HepG2 (cell line): ENCODE results near the gene KIF22. TPM values are rescaled to one million over a fixed set of nuclear protein-coding genes. Genes with fewer than 3 reads are reported as not detected.

Source experiments
- AGO2 ChIP-seq: fragments of 200-400 bp; formaldehyde crosslinking; optimal IDR thresholded peaks from 2 replicates; pipeline ENCODE3; 2017; ENCODE audit warnings: mild to moderate bottlenecking, low read depth, low read length, moderate library complexity
- CAMTA2 ChIP-seq: sonication (generic); formaldehyde crosslinking; IDR thresholded peaks from 2 replicates; pipeline ENCODE4 v1.4.0; 2020; ENCODE audit warnings: mild to moderate bottlenecking, missing genetic modification reagents, borderline replicate concordance
- CBFB ChIP-seq: sonication (generic); formaldehyde crosslinking; IDR thresholded peaks from 2 replicates; pipeline ENCODE4 v1.4.0; 2020; ENCODE audit warnings: missing genetic modification reagents
- CREB1 ChIP-seq, 2 experiments: fragments of 450-650 bp in 1 of 2; IDR thresholded peaks; 2 replicates each; pipeline ENCODE4 v1.6.1; 2016 to 2017; ENCODE audit warnings: control low read depth in 1 of 2, mild to moderate bottlenecking in 1 of 2, missing compliant biosample characterization in 1 of 2, missing genetic modification characterization in 1 of 2
- DDIT3 ChIP-seq: sonication (generic); formaldehyde crosslinking; IDR thresholded peaks from 2 replicates; pipeline ENCODE4 v1.4.0; 2020; ENCODE audit warnings: mild to moderate bottlenecking, missing genetic modification reagents
- JUN ChIP-seq: sonication (generic); formaldehyde crosslinking; IDR thresholded peaks from 2 replicates; pipeline ENCODE4 v1.4.0; 2020; ENCODE audit warnings: mild to moderate bottlenecking, missing genetic modification reagents
- MTF1 ChIP-seq: sonication (generic); formaldehyde crosslinking; IDR thresholded peaks from 2 replicates; pipeline ENCODE4 v1.5.0; 2020; ENCODE audit warnings: missing genetic modification reagents
- MXD4 ChIP-seq: IDR thresholded peaks from 2 replicates; pipeline ENCODE4 v1.6.1; 2016; ENCODE audit warnings: mild to moderate bottlenecking, missing biosample characterization, missing genetic modification reagents
- MXI1 ChIP-seq: IDR thresholded peaks from 3 replicates; pipeline ENCODE4 v1.6.1; 2012; ENCODE audit warnings: low read depth, low read length, inconsistent platforms, borderline replicate concordance
- NCOA1 ChIP-seq: sonication (generic); formaldehyde crosslinking; IDR thresholded peaks from 2 replicates; pipeline ENCODE4 v1.9.0; 2021; ENCODE audit warnings: missing genetic modification reagents
- SIX4 ChIP-seq: sonication (generic); formaldehyde crosslinking; IDR thresholded peaks from 2 replicates; pipeline ENCODE4 v1.4.0; 2020; ENCODE audit warnings: missing genetic modification reagents
- ZBTB40 ChIP-seq, 2 experiments: fragments of 450-650 bp in 1 of 2; sonication (generic) in 1 of 2; formaldehyde crosslinking in 1 of 2; IDR thresholded peaks; 2 replicates each; pipeline versions ENCODE4 v1.6.1 to v1.8.0; 2016 to 2022; ENCODE audit warnings: antibody characterized with exemption in 1 of 2, mild to moderate bottlenecking in 1 of 2, missing genetic modification reagents in 1 of 2
- ZBTB42 ChIP-seq: sonication (generic); formaldehyde crosslinking; IDR thresholded peaks from 2 replicates; pipeline ENCODE4 v1.5.0; 2020; ENCODE audit warnings: mild to moderate bottlenecking, missing genetic modification reagents
- ZBTB43 ChIP-seq: sonication (generic); formaldehyde crosslinking; conservative IDR thresholded peaks from 2 replicates; pipeline ENCODE4 v1.4.0; 2020; ENCODE audit warnings: missing genetic modification reagents
- ZC3H4 ChIP-seq: sonication (generic); formaldehyde crosslinking; IDR thresholded peaks from 2 replicates; pipeline ENCODE4 v1.4.0; 2020; ENCODE audit warnings: missing genetic modification reagents, borderline replicate concordance
- ZNF253 ChIP-seq: sonication (generic); formaldehyde crosslinking; IDR thresholded peaks from 2 replicates; pipeline ENCODE4 v1.8.0; 2022; ENCODE audit warnings: mild to moderate bottlenecking, missing genetic modification reagents, borderline replicate concordance
- ZNF782 ChIP-seq: sonication (generic); formaldehyde crosslinking; IDR thresholded peaks from 2 replicates; pipeline ENCODE4 v1.4.0; 2020; ENCODE audit warnings: missing genetic modification reagents, mild to moderate bottlenecking, borderline replicate concordance
- polyA plus RNA-seq, 8 experiments: library from polyadenylated mRNA; depleted of rRNA in 3 of 8; stranded (reverse) in 7 of 8; unstranded in 1 of 8; fragments of >200 nt; fragmentation: Illumina TruSeq in 4 of 8; extraction: Trizol in 4 of 8; gene quantifications; 2 replicates each; pipeline versions ENCODE4 v1.2.1 to v1.2.3, GENCODE V29; 2011 to 2016; ENCODE audit warnings: low read depth in 4 of 8, missing spikeins in 1 of 8, mixed read lengths in 1 of 8; ENCODE audit not compliant: insufficient read depth in 1 of 8
- total RNA-seq, 5 experiments: library from RNA; depleted of rRNA; stranded (reverse); fragments of >200 nt; fragmentation: Illumina TruSeq; extraction: Trizol; gene quantifications; 2 replicates each; pipeline ENCODE4 v1.2.3, GENCODE V29; 2016; ENCODE audit warnings: low read depth in 1 of 5

Gene KIF22
- total and polyA plus RNA-seq, 2 of the 13 experiments (the other 11 are each of a cell fraction or from before 2014, with no cell fraction given): 95.8 to 118 TPM

DNA sequence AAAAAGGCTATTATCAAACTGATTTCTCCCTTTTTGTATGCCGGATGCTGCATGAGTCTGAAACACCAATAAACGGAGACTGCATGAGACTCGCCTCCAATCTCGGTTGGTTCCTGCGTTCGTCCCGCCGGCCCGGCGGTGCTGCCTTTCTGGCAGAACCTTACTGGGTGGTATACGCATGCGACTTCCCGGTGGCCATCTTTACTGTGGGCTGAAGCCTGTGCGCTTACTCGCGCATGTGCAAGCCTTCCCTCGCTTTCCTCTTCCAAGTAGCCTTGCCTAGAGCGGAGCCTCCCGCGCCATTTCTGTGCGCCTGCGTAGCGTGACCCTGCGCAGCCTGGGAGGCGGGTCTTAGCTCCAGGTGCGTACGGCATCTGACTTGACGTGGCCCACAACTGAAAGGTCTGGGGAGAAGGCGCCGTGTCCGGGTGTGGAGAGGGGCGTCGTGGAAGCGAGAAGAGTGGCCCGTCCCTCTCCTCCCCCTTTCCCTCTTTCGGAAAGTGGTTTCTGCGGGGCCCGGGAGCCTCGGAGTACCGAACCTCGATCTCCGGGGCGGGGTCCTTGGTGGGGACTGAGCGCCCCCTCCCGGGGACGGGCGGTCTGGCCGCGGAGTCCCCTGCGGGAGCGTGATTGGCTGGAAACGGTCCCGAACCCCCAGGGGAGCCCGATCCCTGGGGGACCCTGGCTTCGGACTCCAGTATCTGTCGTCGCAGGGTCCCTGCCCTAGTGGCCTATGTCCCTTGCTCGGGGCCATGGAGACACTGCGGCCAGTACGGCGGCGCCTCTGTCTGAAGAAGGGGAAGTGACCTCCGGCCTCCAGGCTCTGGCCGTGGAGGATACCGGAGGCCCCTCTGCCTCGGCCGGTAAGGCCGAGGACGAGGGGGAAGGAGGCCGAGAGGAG, 25.5 kb downstream of the KIF22 start, which contains the start of gene PAGR1 (continued):
- TF ChIP-seq ZBTB40 (IDR thresholded peaks at IDR 0.05) (no peak), ZBTB40 (CRISPR knock-in tag; IDR thresholded peaks at IDR 0.05) (peak; percentile 66; the same call in 1 of the 2 replicates), AGO2 (peak; percentile 97), ZNF253 (CRISPR knock-in tag) (peak; percentile 49; the same call in 1 of the 2 replicates), MXI1 (peak; percentile 89; the same call in 2 of the 3 replicates), ZBTB43 (CRISPR knock-in tag) (peak; percentile 61), MXD4 (peak; percentile 79), CBFB (CRISPR knock-in tag) (peak; percentile 46; the same call in 1 of the 2 replicates), MTF1 (CRISPR knock-in tag) (no peak), NCOA1 (peak; percentile 66; the same call in 1 of the 2 replicates), CAMTA2 (CRISPR knock-in tag) (peak; percentile 74), JUN (peak; percentile 24; the same call in 1 of the 2 replicates), CREB1 (IDR thresholded peaks at IDR 0.05) (peak; percentile 85), CREB1 (CRISPR knock-in tag; IDR thresholded peaks at IDR 0.05) (no peak; the same call in none of the 2 replicates), DDIT3 (no peak), ZBTB42 (CRISPR knock-in tag) (0 out of 2 replicates have a peak, but pooled peaks have one; percentile 28), ZNF782 (CRISPR knock-in tag) (peak; percentile 48; the same call in 1 of the 2 replicates), ZC3H4 (CRISPR knock-in tag) (peak; percentile 47; the same call in 1 of the 2 replicates), SIX4 (CRISPR knock-in tag) (peak; percentile 13; the same call in 1 of the 2 replicates)
